ENCODE results near the gene PRKAG2.
"Not testable (repeated sequence)": the region's sequence is repeated elsewhere in the genome, so short reads cannot be mapped to it uniquely, and the experiment has no call there.

DNA sequence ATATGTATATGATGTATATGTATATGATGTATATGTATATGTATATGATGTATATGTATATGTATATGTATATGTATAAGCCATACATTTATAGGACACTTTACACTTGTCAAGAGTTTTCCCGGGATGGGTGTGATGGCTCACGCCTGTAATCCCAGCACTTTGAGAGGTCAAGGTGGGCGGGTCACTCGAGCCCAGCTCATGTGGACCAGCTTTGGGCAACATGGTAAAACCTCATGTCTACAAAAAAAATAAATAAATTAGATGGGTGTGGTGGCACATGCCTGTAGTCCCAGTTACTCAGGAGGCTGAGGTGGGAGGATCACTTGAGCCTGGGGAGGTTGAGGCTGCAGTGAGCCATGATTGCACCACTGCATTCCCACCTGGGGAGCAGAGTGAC, 2.4 kb downstream of the PRKAG2 start:
- TF ChIP-seq CTCF, POLR2A (IDR thresholded peaks at IDR 0.05): not testable (repeated sequence)

All from lower leg skin (tissue), 3 donors.